T-cell (primary cell): ENCODE measurements around the gene WASL. TPM values are rescaled to one million over a fixed set of nuclear protein-coding genes. Genes with fewer than 3 reads are reported as not detected.

Experiments
- ATAC-seq, 4 experiments: fragments of 200-7000 bp in 3 of 4; fragments of 150-1000 bp in 1 of 4; cut with Tn5 transposase; replicated peaks in 1 of 4; 1 replicate in 3 of 4; 2 replicates in 1 of 4; pipeline ENCODE4 v1.10.0; 2021; ENCODE audit warnings: moderate library complexity in 3 of 4, mild to moderate bottlenecking in 2 of 4, moderate number of reproducible peaks in 1 of 4
- CTCF ChIA-PET, 2 donors: fragments of 300-600 bp; sonication (Branson Sonifier 250); formaldehyde crosslinking; loops; one replicate each; lab custom pipeline; 2022; ENCODE audit warnings: antibody characterized with exemption in 2 of 2; lab: Charles Lee
- POLR2A ChIA-PET, 2 donors: fragments of 300-600 bp; sonication (Branson Sonifier 250); formaldehyde crosslinking; loops; one replicate each; lab custom pipeline; 2022; ENCODE audit warnings: antibody characterized with exemption in 2 of 2; lab: Charles Lee
- DNase-seq, 35 experiments: peaks; one replicate each; pipeline versions ENCODE4 v3.0.0 to v3.0.0-alpha.2; 2013 to 2023
- H3K27ac ChIP-seq: one replicate; pipeline ENCODE4 v1.5.1; 2013; ENCODE audit warnings: low read length
- H3K27me3 ChIP-seq, 2 experiments: replicated peaks in 1 of 2; 1 replicate in 1 of 2; 2 replicates in 1 of 2; pipeline versions ENCODE4 v1.6.1 to v1.7.0; 2013; ENCODE audit warnings: low read length in 1 of 2, mixed read lengths in 1 of 2; ENCODE audit not compliant: control insufficient read depth in 2 of 2, insufficient read depth in 2 of 2; ENCODE audit errors: extremely low read depth in 1 of 2
- H3K36me3 ChIP-seq, 2 donors: 1 replicate in 1 of 2; 2 replicates in 1 of 2; pipeline versions ENCODE4 v1.6.1 to v1.7.0; 2013; ENCODE audit warnings: low read length in 1 of 2; ENCODE audit not compliant: control insufficient read depth in 2 of 2, insufficient read depth in 1 of 2; ENCODE audit errors: extremely low read depth in 1 of 2
- H3K4me1 ChIP-seq, 2 experiments: 1 replicate in 1 of 2; 2 replicates in 1 of 2; pipeline versions ENCODE4 v1.6.1 to v1.7.0; 2013; ENCODE audit warnings: low read length in 2 of 2, mixed read lengths in 1 of 2; ENCODE audit not compliant: insufficient read depth in 2 of 2, control insufficient read depth in 1 of 2; ENCODE audit errors: extremely low read depth in 1 of 2
- H3K4me3 ChIP-seq, 2 donors: 1 replicate in 1 of 2; 2 replicates in 1 of 2; pipeline versions ENCODE4 v1.5.1 to v1.7.0; 2013; ENCODE audit warnings: mild to moderate bottlenecking in 2 of 2, low read length in 1 of 2, moderate library complexity in 1 of 2; ENCODE audit not compliant: control insufficient read depth in 1 of 2; ENCODE audit errors: extremely low read depth in 1 of 2
- H3K9me3 ChIP-seq: 2 replicates; pipeline ENCODE4 v1.7.0; 2013
- H3K27ac Mint-ChIP-seq, 2 donors: one replicate each; pipeline ENCODE4 v1.8.0; 2020 to 2021; ENCODE audit warnings: mild to moderate bottlenecking in 2 of 2, mixed read lengths in 2 of 2
- H3K27me3 Mint-ChIP-seq, 2 donors: one replicate each; pipeline ENCODE4 v1.8.0; 2021 to 2022; ENCODE audit warnings: mixed read lengths in 2 of 2
- H3K36me3 Mint-ChIP-seq: one replicate; pipeline ENCODE4 v1.8.0; 2021; ENCODE audit warnings: mixed read lengths
- H3K4me1 Mint-ChIP-seq, 3 donors: one replicate each; pipeline ENCODE4 v1.8.0; 2020 to 2022; ENCODE audit warnings: mixed read lengths in 3 of 3, mild to moderate bottlenecking in 1 of 3
- H3K4me3 Mint-ChIP-seq, 3 donors: one replicate each; pipeline ENCODE4 v1.8.0; 2020 to 2022; ENCODE audit warnings: mild to moderate bottlenecking in 3 of 3, mixed read lengths in 3 of 3, moderate library complexity in 3 of 3
- H3K9me3 Mint-ChIP-seq, 3 donors: one replicate each; pipeline ENCODE4 v1.8.0; 2020 to 2022; ENCODE audit warnings: mixed read lengths in 3 of 3
- WGBS: methylation state at CpG from one replicate; pipeline ENCODE4 v1.1.5; 2013; ENCODE audit warnings: missing lambda C conversion rate; ENCODE audit not compliant: insufficient coverage; 5-methylcytosine and 5-hydroxymethylcytosine counted together
- total RNA-seq, 35 experiments: library from RNA in 6 of 35; stranded (reverse) in 6 of 35; fragments of 120-200 nt in 1 of 35; gene quantifications; one replicate each; pipeline versions ENCODE4 v1.2.1 to v1.2.4 and lab custom pipeline; 2013 to 2026

WASL gene
- total RNA-seq, 5 donors from 2014 or later (not counting 1 experiment from before 2014, with no cell fraction given), result 9.1 to 12.2 (median 9.8) TPM

DNA sequence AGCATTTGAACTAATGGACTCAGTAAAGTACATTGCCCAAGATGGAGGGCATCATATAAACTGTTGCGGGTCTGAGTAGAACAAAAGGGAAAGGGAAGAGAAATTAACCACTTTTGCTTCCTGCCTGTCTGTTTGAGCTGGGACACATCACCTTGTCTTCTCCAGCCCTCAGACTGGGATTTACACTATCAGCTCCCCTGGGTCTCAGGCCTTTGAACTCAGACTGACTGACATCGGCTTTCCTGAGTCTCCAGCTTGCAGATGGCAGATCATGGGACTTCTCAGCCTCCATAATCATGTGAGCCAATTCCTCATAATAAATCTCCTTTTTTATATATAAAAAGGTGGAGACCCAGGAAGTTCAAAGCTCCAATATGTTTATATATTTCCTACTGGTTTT, 23.0 kb upstream of the WASL start:
- 100% methylated on average over 1 of the region's 2 CpGs for WGBS
- DNase-seq (no peak), ATAC-seq (no peak)
- Histone ChIP-seq H3K4me1 (no peaks in the 10 kb centered on the region), H3K27ac (no peak overlapping the region), H3K36me3 (no peaks in the 10 kb centered on the region), H3K9me3 (no peaks in the 10 kb centered on the region), H3K27me3 (peaks cover 0 to 4% of the 10 kb centered on the region in 2 experiments), H3K4me3 (no peak overlapping the region)
- peaks cover 18 to 24% of the 10 kb centered on the region in 2 donors for H3K27me3 Mint-ChIP-seq
- peaks cover 4 to 5% (median 5%) of the 10 kb centered on the region in 3 donors for H3K4me1 Mint-ChIP-seq
- no peaks in the 10 kb centered on the region for H3K36me3 Mint-ChIP-seq
- CTCF ChIA-PET, result no interaction called here
- no peak overlapping the region for H3K27ac Mint-ChIP-seq
- H3K9me3 Mint-ChIP-seq, result no peaks in the 10 kb centered on the region
- POLR2A ChIA-PET, result no interaction called here
- no peak overlapping the region for H3K4me3 Mint-ChIP-seq

DNA sequence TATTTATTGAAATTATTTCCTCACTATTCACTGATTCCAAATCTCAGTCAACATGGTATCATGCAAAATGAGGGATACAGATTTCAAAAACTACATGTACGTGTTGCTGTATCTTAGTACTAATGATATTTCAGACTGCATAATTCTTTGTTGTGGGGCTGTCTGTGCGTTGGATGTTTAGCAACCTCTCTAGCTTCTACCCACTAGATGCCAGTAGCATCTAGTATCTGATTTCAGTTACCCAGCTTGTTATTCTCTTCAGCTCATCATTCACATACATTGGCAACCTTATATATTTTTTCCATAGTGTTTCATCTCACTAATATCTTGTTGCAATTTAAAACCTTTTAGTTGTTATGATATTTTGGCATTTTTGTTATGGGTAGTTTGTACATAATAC, 22.5 kb upstream of the WASL start:
- Histone ChIP-seq H3K4me3 (no peak overlapping the region), H3K27ac (no peak overlapping the region), H3K36me3 (no peaks in the 10 kb centered on the region), H3K27me3 (peaks cover 0 to under 1% of the 10 kb centered on the region in 2 experiments), H3K9me3 (no peaks in the 10 kb centered on the region), H3K4me1 (no peaks in the 10 kb centered on the region)
- POLR2A ChIA-PET, result no interaction called here
- Mint-ChIP-seq H3K27me3 (peaks cover 18 to 23% of the 10 kb centered on the region in 2 donors), H3K4me3 (no peak overlapping the region), H3K9me3 (no peaks in the 10 kb centered on the region), H3K27ac (no peak overlapping the region), H3K4me1 (peaks cover 4 to 5% (median 5%) of the 10 kb centered on the region in 3 donors), H3K36me3 (no peaks in the 10 kb centered on the region)
- CTCF ChIA-PET, result interaction anchor here in 1 of 2 donors (0.8 kb wide), 1 partner anchor 89 kb away, joined by 3 read pairs; no protein-coding TSS in a partner anchor
- WGBS, result no CpG with 5 or more reads among the region's 2 CpGs
- DNase-seq (no peak), ATAC-seq (no peak)

GRCh38 chr7:123770378-123770777, 21.6 kb upstream of the WASL start:
- peaks cover 14 to 21% of the 10 kb centered on the region in 2 donors for H3K27me3 Mint-ChIP-seq
- Histone ChIP-seq H3K36me3 (no peaks in the 10 kb centered on the region), H3K4me1 (no peaks in the 10 kb centered on the region), H3K9me3 (no peaks in the 10 kb centered on the region), H3K4me3 (no peak overlapping the region), H3K27me3 (no peaks in the 10 kb centered on the region), H3K27ac (no peak overlapping the region)
- H3K4me1 Mint-ChIP-seq, result peaks cover 4 to 5% (median 5%) of the 10 kb centered on the region in 3 donors
- no peaks in the 10 kb centered on the region for H3K36me3 Mint-ChIP-seq
- H3K9me3 Mint-ChIP-seq, result no peaks in the 10 kb centered on the region
- no peak overlapping the region for H3K27ac Mint-ChIP-seq
- ChIA-PET CTCF (interaction anchor here in 1 of 2 donors (0.8 to 0.9 kb wide), 2 partner anchors 21 to 88 kb away, joined by 3 to 6 read pairs; partner anchors contain the start of gene WASL), POLR2A (no interaction called here)
- DNase-seq, result peak in 1 of 35 experiments; percentile 18
- 63% methylated on average over 6 of the region's 8 CpGs for WGBS
- H3K4me3 Mint-ChIP-seq, result peak overlapping the region in 1 of 3 donors; percentile 53
- ATAC-seq, result no peak

- CTCF ChIA-PET, result interaction anchor here in 1 of 2 donors (0.9 kb wide), 1 partner anchor 20 kb away, joined by 6 read pairs; the partner anchor contains the start of gene WASL
- peaks cover 9 to 20% of the 10 kb centered on the region in 2 donors for H3K27me3 Mint-ChIP-seq
- Histone ChIP-seq H3K4me1 (no peaks in the 10 kb centered on the region), H3K27ac (no peak overlapping the region), H3K4me3 (no peak overlapping the region), H3K27me3 (no peaks in the 10 kb centered on the region), H3K36me3 (no peaks in the 10 kb centered on the region), H3K9me3 (no peaks in the 10 kb centered on the region)
- no peak overlapping the region for H3K27ac Mint-ChIP-seq
- H3K4me1 Mint-ChIP-seq, result peaks cover 4 to 5% (median 5%) of the 10 kb centered on the region in 3 donors
- H3K36me3 Mint-ChIP-seq, result no peaks in the 10 kb centered on the region
- no peak for ATAC-seq
- no peak for DNase-seq
- WGBS, result 80% methylated on average over 1 of the region's 3 CpGs
- no peaks in the 10 kb centered on the region for H3K9me3 Mint-ChIP-seq
- no peak overlapping the region for H3K4me3 Mint-ChIP-seq
- POLR2A ChIA-PET, result interaction anchor here in 1 of 2 donors (0.6 kb wide), 1 partner anchor 13 kb away, joined by 9 read pairs; no protein-coding TSS in a partner anchor
Measured at GRCh38 chr7:123769371-123769770, 20.6 kb upstream of the WASL start.

DNA sequence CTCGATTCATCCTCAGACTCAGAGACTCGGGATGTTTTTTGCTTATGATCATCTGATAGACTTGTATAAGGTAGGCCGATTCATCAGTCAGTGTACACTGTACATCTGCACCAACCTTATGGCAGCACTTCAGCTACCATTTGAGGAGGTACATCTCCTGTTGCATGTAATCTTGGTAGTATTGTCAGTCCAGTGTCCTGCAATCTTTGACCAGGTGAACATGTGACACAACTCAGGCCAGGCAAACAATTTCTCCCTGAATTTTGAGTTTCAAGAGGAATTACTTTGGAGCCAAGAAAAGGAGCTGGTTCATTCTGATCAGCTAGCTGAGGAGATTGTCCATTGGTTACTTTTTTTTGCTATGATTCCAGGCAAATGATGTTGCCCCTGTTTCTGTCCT, 19.7 kb upstream of the WASL start:
- H3K27me3 Mint-ChIP-seq, result peaks cover 10 to 18% of the 10 kb centered on the region in 2 donors
- 100% methylated on average over 1 of the region's 3 CpGs for WGBS
- no peak overlapping the region for H3K4me3 Mint-ChIP-seq
- peaks cover 4 to 5% (median 5%) of the 10 kb centered on the region in 3 donors for H3K4me1 Mint-ChIP-seq
- DNase-seq (no peak), ATAC-seq (no peak)
- H3K9me3 ChIP-seq, result no peaks in the 10 kb centered on the region
- no peak overlapping the region for H3K4me3 ChIP-seq
- H3K9me3 Mint-ChIP-seq, result peaks cover 0 to 4% (median 0%) of the 10 kb centered on the region in 3 donors
- no peak overlapping the region for H3K27ac ChIP-seq
- H3K27ac Mint-ChIP-seq, result no peak overlapping the region
- ChIA-PET POLR2A (no interaction called here), CTCF (no interaction called here)
- H3K36me3 ChIP-seq, result no peaks in the 10 kb centered on the region
- H3K36me3 Mint-ChIP-seq, result no peaks in the 10 kb centered on the region
- peaks cover 0 to 3% of the 10 kb centered on the region in 2 experiments for H3K27me3 ChIP-seq
- H3K4me1 ChIP-seq, result no peaks in the 10 kb centered on the region

- Histone ChIP-seq H3K36me3 (no peaks in the 10 kb centered on the region), H3K4me3 (no peak overlapping the region), H3K27me3 (peaks cover 0 to 3% of the 10 kb centered on the region in 2 experiments), H3K27ac (no peak overlapping the region), H3K4me1 (no peaks in the 10 kb centered on the region), H3K9me3 (no peaks in the 10 kb centered on the region)
- WGBS, result 97% methylated on average over 30 of the region's 43 CpGs
- H3K9me3 Mint-ChIP-seq, result peaks cover 0 to 4% (median 3%) of the 10 kb centered on the region in 3 donors
- CTCF ChIA-PET, result interaction anchor here in 1 of 2 donors (0.6 kb wide), 1 partner anchor 37 kb away, joined by 4 read pairs; no protein-coding TSS in a partner anchor
- H3K36me3 Mint-ChIP-seq, result no peaks in the 10 kb centered on the region
- DNase-seq, result no peak
- POLR2A ChIA-PET, result interaction anchor here in 1 of 2 donors (0.5 kb wide), 1 partner anchor 25 kb away, joined by 3 read pairs; no protein-coding TSS in a partner anchor
- H3K27me3 Mint-ChIP-seq, result peaks cover 5 to 13% of the 10 kb centered on the region in 2 donors
- no peaks in the 10 kb centered on the region for H3K4me1 Mint-ChIP-seq
- H3K27ac Mint-ChIP-seq, result no peak overlapping the region
- ATAC-seq, result no peak
- H3K4me3 Mint-ChIP-seq, result no peak overlapping the region
Measured at GRCh38 chr7:123763191-123763661, 14.4 kb upstream of the WASL start.
